Upper lobe of left lung (tissue), 6 donors: ENCODE results near the gene HSPB7. TPM values are rescaled to one million over a fixed set of nuclear protein-coding genes. Genes with fewer than 3 reads are reported as not detected.

Experiments used
- ATAC-seq, 2 donors: fragments of 200-7000 bp; cut with Tn5 transposase; one replicate each; pipeline ENCODE4 v1.9.1; 2022; ENCODE audit warnings: mild to moderate bottlenecking in 2 of 2, moderate library complexity in 2 of 2; ENCODE audit not compliant: low FRiP score in 2 of 2
- DNase-seq, 2 donors: peaks; one replicate each; pipeline ENCODE4 v3.0.0-alpha.2; 2019 to 2020
- H3K27ac ChIP-seq, 4 donors: fragments of 200-600 bp; sonication (generic); one replicate each; pipeline ENCODE4 v1.5.1; 2016 to 2019
- H3K27me3 ChIP-seq, 4 donors: fragments of 200-600 bp; sonication (generic); one replicate each; pipeline ENCODE4 v1.5.1; 2017 to 2019
- H3K36me3 ChIP-seq, 4 donors: fragments of 200-600 bp; sonication (generic); one replicate each; pipeline ENCODE4 v1.5.1; 2016 to 2019
- H3K4me1 ChIP-seq, 4 donors: fragments of 200-600 bp; sonication (generic); one replicate each; pipeline ENCODE4 v1.5.1; 2018 to 2019
- H3K4me3 ChIP-seq, 4 donors: fragments of 200-600 bp; sonication (generic); one replicate each; pipeline ENCODE4 v1.5.1; 2017 to 2019; ENCODE audit warnings: mild to moderate bottlenecking in 2 of 4, moderate library complexity in 1 of 4
- H3K9me3 ChIP-seq, 4 donors: fragments of 200-600 bp; sonication (generic); one replicate each; pipeline ENCODE4 v1.5.1; 2018 to 2019
- CTCF ChIP-seq, 6 experiments: fragments of 450-650 bp in 4 of 6; fragments of 200-600 bp in 2 of 6; sonication (generic) in 2 of 6; IDR thresholded peaks; one replicate each; pipeline ENCODE4 v1.5.1; 2016 to 2019; ENCODE audit warnings: antibody characterized with exemption in 6 of 6
- EP300 ChIP-seq, 4 donors: sonication (generic); formaldehyde crosslinking; IDR thresholded peaks; one replicate each; pipeline ENCODE4 v1.5.1; 2017; ENCODE audit warnings: antibody characterized with exemption in 4 of 4, control low read depth in 2 of 4
- POLR2A ChIP-seq, 4 donors: fragments of 450-650 bp; IDR thresholded peaks; one replicate each; pipeline ENCODE4 v1.5.1; 2016 to 2017; ENCODE audit warnings: antibody characterized with exemption in 4 of 4, mild to moderate bottlenecking in 2 of 4
- POLR2AphosphoS5 ChIP-seq, 2 donors: sonication (generic); formaldehyde crosslinking; IDR thresholded peaks; one replicate each; pipeline ENCODE4 v1.5.1; 2017; ENCODE audit warnings: antibody characterized with exemption in 2 of 2
- WGBS, 2 donors: methylation state at CpG; one replicate each; pipeline ENCODE4 v1.1.5; 2017 to 2018; 5-methylcytosine and 5-hydroxymethylcytosine counted together
- total RNA-seq, 6 donors: library from RNA; depleted of rRNA in 4 of 6; stranded (reverse); fragments of >200 nt in 4 of 6; gene quantifications; one replicate each; pipeline versions ENCODE4 v1.1.0 to v1.2.1, GENCODE V29; 2016 to 2021
- donor health status: DM: no; HTN: no; CAD: no; lungs with moderate emphysema.
- donor health status: DM: no; HTN: yes; CAD: no; lungs with severe emphysema.

The HSPB7 gene
- total RNA-seq, 6 donors from 2014 or later = 1.0 to 9.2 (median 3.0) TPM

GRCh38 chr1:15969321-15969880, 48.4 kb downstream of the HSPB7 start:
- H3K4me3 ChIP-seq = no peak overlapping the region
- H3K9me3 ChIP-seq = no peaks in the 10 kb centered on the region
- peak overlapping the region in 1 of 4 donors; percentile 89 for H3K27ac ChIP-seq
- H3K27me3 ChIP-seq = no peaks in the 10 kb centered on the region
- peaks cover 10 to 40% (median 21%) of the 10 kb centered on the region in 4 donors for H3K36me3 ChIP-seq
- 87 to 97% methylated on average over 13 of the region's 13 CpGs for WGBS, 2 donors
- DNase-seq = no peak
- no peak for ATAC-seq
- TF ChIP-seq CTCF (IDR thresholded peaks at IDR 0.05) (no peak), POLR2A (IDR thresholded peaks at IDR 0.05) (no peak), POLR2AphosphoS5 (IDR thresholded peaks at IDR 0.05) (no peak), EP300 (IDR thresholded peaks at IDR 0.05) (no peak)
- H3K4me1 ChIP-seq = peaks cover 33 to 49% (median 44%) of the 10 kb centered on the region in 4 donors

- no peak for DNase-seq
- no peak for ATAC-seq
- Histone ChIP-seq H3K27me3 (no peaks in the 10 kb centered on the region), H3K36me3 (peaks cover 10 to 40% (median 21%) of the 10 kb centered on the region in 4 donors), H3K27ac (peak overlapping the region in 3 of 4 donors; percentile 14 to 89 (median 80)), H3K9me3 (no peaks in the 10 kb centered on the region), H3K4me1 (peaks cover 40 to 55% (median 51%) of the 10 kb centered on the region in 4 donors), H3K4me3 (no peak overlapping the region)
- WGBS, 2 donors = 84 to 85% methylated on average over 5 of the region's 5 CpGs
- TF ChIP-seq CTCF (IDR thresholded peaks at IDR 0.05) = no peak
- no peak for TF ChIP-seq EP300 (IDR thresholded peaks at IDR 0.05)
- TF ChIP-seq POLR2AphosphoS5 (IDR thresholded peaks at IDR 0.05) = no peak
- no peak for TF ChIP-seq POLR2A (IDR thresholded peaks at IDR 0.05)
These were observed 49.7 kb downstream of the HSPB7 start for GRCh38 chr1:15968172-15968571.

- Histone ChIP-seq H3K4me1 (peaks cover 39 to 54% (median 51%) of the 10 kb centered on the region in 4 donors), H3K27ac (peak overlapping the region; percentile 67 to 89 (median 75)), H3K27me3 (no peaks in the 10 kb centered on the region), H3K4me3 (no peak overlapping the region), H3K9me3 (no peaks in the 10 kb centered on the region), H3K36me3 (peaks cover 2 to 30% (median 12%) of the 10 kb centered on the region in 4 donors)
- DNase-seq (no peak), ATAC-seq (no peak)
- WGBS, 2 donors = 93 to 97% methylated on average over 6 of the region's 6 CpGs
- TF ChIP-seq POLR2A (IDR thresholded peaks at IDR 0.05) = no peak
These were observed 50.9 kb downstream of the HSPB7 start for GRCh38 chr1:15966956-15967344.

GRCh38 chr1:15966081-15966955, 51.5 kb downstream of the HSPB7 start:
- Histone ChIP-seq H3K9me3 (no peaks in the 10 kb centered on the region), H3K4me3 (no peak overlapping the region), H3K36me3 (peaks cover 0 to 25% (median 7%) of the 10 kb centered on the region in 4 donors), H3K27me3 (no peaks in the 10 kb centered on the region), H3K4me1 (peaks cover 35 to 52% (median 50%) of the 10 kb centered on the region in 4 donors), H3K27ac (peak overlapping the region; percentile 67 to 89 (median 75))
- TF ChIP-seq CTCF (IDR thresholded peaks at IDR 0.05) = no peak
- peak in 1 of 2 donors; percentile 48 for TF ChIP-seq POLR2AphosphoS5 (IDR thresholded peaks at IDR 0.05)
- peak in 1 of 4 donors; percentile 57 for TF ChIP-seq EP300 (IDR thresholded peaks at IDR 0.05)
- peak in 1 of 4 donors; percentile 43 for TF ChIP-seq POLR2A (IDR thresholded peaks at IDR 0.05)
- DNase-seq (peak in 1 of 2 donors; percentile 78), ATAC-seq (peak; percentile 62 to 70)
- 39 to 46% methylated on average over 18 of the region's 18 CpGs for WGBS, 2 donors

GRCh38 chr1:15965228-15965767, 52.5 kb downstream of the HSPB7 start:
- H3K4me3 ChIP-seq = no peak overlapping the region
- WGBS, 2 donors = 31 to 38% methylated on average over 7 of the region's 7 CpGs
- no peak for TF ChIP-seq POLR2A (IDR thresholded peaks at IDR 0.05)
- peak in 2 of 4 donors; percentile 39 to 71 for TF ChIP-seq EP300 (IDR thresholded peaks at IDR 0.05)
- no peak for TF ChIP-seq CTCF (IDR thresholded peaks at IDR 0.05)
- peak; percentile 53 to 57 for TF ChIP-seq POLR2AphosphoS5 (IDR thresholded peaks at IDR 0.05)
- DNase-seq (no peak), ATAC-seq (peak; percentile 28 to 50)
- H3K27me3 ChIP-seq = no peaks in the 10 kb centered on the region
- H3K36me3 ChIP-seq = peaks cover 0 to 22% (median 7%) of the 10 kb centered on the region in 4 donors
- peaks cover 35 to 57% (median 52%) of the 10 kb centered on the region in 4 donors for H3K4me1 ChIP-seq
- peak overlapping the region; percentile 67 to 89 (median 75) for H3K27ac ChIP-seq
- H3K9me3 ChIP-seq = no peaks in the 10 kb centered on the region
